Thoracic aorta (tissue), 2 donors: ENCODE data around the gene PSMD4. TPM values are rescaled to one million over a fixed set of nuclear protein-coding genes. Genes with fewer than 3 reads are reported as not detected.

Source experiments
- ATAC-seq: fragments of 150-250 bp; one replicate; pipeline ENCODE4 v1.8.0; 2017; ENCODE audit warnings: low read depth; ENCODE audit not compliant: insufficient number of reproducible peaks, low FRiP score
- DNase-seq: peaks from one replicate; pipeline ENCODE4 v3.0.0-alpha.2; 2020; ENCODE audit warnings: low spot score
- H3K27ac ChIP-seq, 2 donors: fragments of 200-600 bp; sonication (generic); 1 replicate in 1 of 2; 2 replicates in 1 of 2; pipeline ENCODE4 v1.5.1; 2016; ENCODE audit warnings: mild to moderate bottlenecking in 2 of 2, moderate library complexity in 2 of 2
- H3K27me3 ChIP-seq: fragments of 200-600 bp; sonication (generic); replicated peaks from 2 replicates; pipeline ENCODE4 v1.6.0; 2016; ENCODE audit warnings: mild to moderate bottlenecking; ENCODE audit not compliant: insufficient read depth
- H3K36me3 ChIP-seq: fragments of 200-600 bp; sonication (generic); one replicate; pipeline ENCODE4 v1.5.1; 2016
- H3K4me1 ChIP-seq, 2 donors: fragments of 200-600 bp; sonication (generic); 1 replicate in 1 of 2; 2 replicates in 1 of 2; pipeline versions ENCODE4 v1.5.1 to v1.6.0; 2016; ENCODE audit warnings: low read depth in 2 of 2, mild to moderate bottlenecking in 1 of 2; ENCODE audit not compliant: control insufficient read depth in 1 of 2
- H3K4me3 ChIP-seq: fragments of 200-600 bp; sonication (generic); 2 replicates; pipeline ENCODE4 v1.5.1; 2016; ENCODE audit warnings: mild to moderate bottlenecking
- H3K9me3 ChIP-seq: fragments of 200-600 bp; sonication (generic); 2 replicates; pipeline ENCODE4 v1.5.1; 2016
- CTCF ChIP-seq: fragments of 200-600 bp; sonication (generic); IDR thresholded peaks from one replicate; pipeline ENCODE4 v1.5.1; 2019; ENCODE audit warnings: antibody characterized with exemption
- total RNA-seq, 2 donors: library from RNA; depleted of rRNA; stranded (reverse); fragments of >200 nt; gene quantifications; one replicate each; pipeline versions ENCODE4 v1.1.0 to v1.2.3, GENCODE V29; 2016

Gene PSMD4
- total RNA-seq, 2 donors from 2014 or later, result 79.1 to 87.6 TPM

GRCh38 chr1:151314137-151314875 is 59.8 kb downstream of the PSMD4 start:
- no peak for TF ChIP-seq CTCF
- H3K27ac ChIP-seq, result peak overlapping the region in 1 of 2 donors; percentile 71
- ATAC-seq, result no peak
- peak; percentile 51 for DNase-seq
- no peak overlapping the region for H3K4me3 ChIP-seq
- H3K36me3 ChIP-seq, result peaks cover 22% of the 10 kb centered on the region
- no peaks in the 10 kb centered on the region for H3K27me3 ChIP-seq
- no peaks in the 10 kb centered on the region for H3K9me3 ChIP-seq
- H3K4me1 ChIP-seq, result peaks cover 23 to 46% of the 10 kb centered on the region in 2 donors

GRCh38 chr1:151315565-151316235 is 61.2 kb downstream of the PSMD4 start:
- Histone ChIP-seq H3K4me3 (no peak overlapping the region), H3K27ac (no peak overlapping the region), H3K36me3 (peaks cover 17% of the 10 kb centered on the region), H3K4me1 (peaks cover 23 to 48% of the 10 kb centered on the region in 2 donors), H3K27me3 (no peaks in the 10 kb centered on the region), H3K9me3 (no peaks in the 10 kb centered on the region)
- no peak for ATAC-seq
- no peak for DNase-seq
- no peak for TF ChIP-seq CTCF

Other genes starting within 250 kb of the PSMD4 start
- gene MINDY1, start 247.8 kb upstream of the PSMD4 start, total RNA-seq, result 10 to 100 TPM; 16.9 to 28.3 TPM
- 10 to 100 TPM; 16.5 to 21.3 TPM for gene PRUNE1, start 246.3 kb upstream of the PSMD4 start, total RNA-seq
- 1 to 10 TPM in 1 of 2 donors, under 1 TPM in 1; 0.14 to 2.6 TPM for gene BNIPL, start 218.1 kb upstream of the PSMD4 start, total RNA-seq
- gene C1orf56, start 207.0 kb upstream of the PSMD4 start, total RNA-seq, result 1 to 10 TPM; 5.0 to 5.3 TPM
- 100 to 1,000 TPM in 1 of 2 donors, 10 to 100 TPM in 1; 66.2 to 134 TPM for gene CDC42SE1, start 195.1 kb upstream of the PSMD4 start, total RNA-seq
- 1 to 10 TPM; 1.2 to 3.1 TPM for gene MLLT11, start 194.3 kb upstream of the PSMD4 start, total RNA-seq
- gene GABPB2, start 184.0 kb upstream of the PSMD4 start, total RNA-seq, result 10 to 100 TPM; 24.6 to 33.0 TPM
- 1 to 10 TPM; 6.3 to 6.8 TPM for gene SEMA6C, start 108.1 kb upstream of the PSMD4 start, total RNA-seq
- 10 to 100 TPM in 1 of 2 donors, 1 to 10 TPM in 1; 3.9 to 14.1 TPM for gene TNFAIP8L2, start 98.1 kb upstream of the PSMD4 start, total RNA-seq
- gene LYSMD1, start 88.8 kb upstream of the PSMD4 start, total RNA-seq, result 1 to 10 TPM; 5.6 to 8.7 TPM
- gene SCNM1, start 88.6 kb upstream of the PSMD4 start, total RNA-seq, result 10 to 100 TPM; 19.1 to 27.7 TPM
- gene TMOD4, start 78.8 kb upstream of the PSMD4 start, total RNA-seq, result not detected
- gene VPS72, start 64.5 kb upstream of the PSMD4 start, total RNA-seq, result 10 to 100 TPM; 32.5 to 39.7 TPM
- 10 to 100 TPM; 49.7 to 97.6 TPM for gene PIP5K1A, start 56.2 kb upstream of the PSMD4 start, total RNA-seq
- gene ZNF687, start 27.6 kb downstream of the PSMD4 start, total RNA-seq, result 10 to 100 TPM; 22.7 to 32.2 TPM
- 10 to 100 TPM; 60.1 to 63.1 TPM for gene PI4KB, start 72.7 kb downstream of the PSMD4 start, total RNA-seq
- gene RFX5, start 92.5 kb downstream of the PSMD4 start, total RNA-seq, result 10 to 100 TPM; 49.3 to 51.7 TPM
- 10 to 100 TPM; 41.8 to 67.6 TPM for gene SELENBP1, start 118.0 kb downstream of the PSMD4 start, total RNA-seq
- gene PSMB4, start 144.8 kb downstream of the PSMD4 start, total RNA-seq, result 100 to 1,000 TPM; 168 to 209 TPM
- 10 to 100 TPM; 64.1 to 76.9 TPM for gene POGZ, start 204.8 kb downstream of the PSMD4 start, total RNA-seq